ENCODE results near the gene ZFYVE16.
"Not testable (repeated sequence)": the region's sequence is repeated elsewhere in the genome, so short reads cannot be mapped to it uniquely, and the experiment has no call there.

Gene ZFYVE16

DNA sequence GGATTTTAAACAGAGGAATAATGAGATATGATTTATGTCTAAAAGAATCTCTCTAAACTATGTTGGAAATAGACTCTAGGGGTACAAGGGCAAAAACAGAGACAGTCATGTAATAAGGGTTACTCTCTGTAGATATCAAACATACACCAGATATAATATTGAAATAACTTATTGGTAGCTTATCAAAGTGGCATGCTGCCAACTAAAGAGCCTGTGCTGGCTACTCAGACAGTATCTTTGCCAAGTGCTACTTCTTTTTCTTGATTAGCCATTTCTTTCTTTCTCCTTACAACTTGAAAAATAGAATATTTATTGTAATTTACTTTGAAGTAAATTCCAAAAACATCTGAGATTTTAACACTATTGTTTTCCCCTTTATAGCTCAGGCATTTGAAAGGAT is 34.9 kb downstream of the ZFYVE16 start:
- no peak overlapping the region for H3K4me3 ChIP-seq (ENCODE audit: low read depth, low read length)
- TF ChIP-seq, protein P1, sequence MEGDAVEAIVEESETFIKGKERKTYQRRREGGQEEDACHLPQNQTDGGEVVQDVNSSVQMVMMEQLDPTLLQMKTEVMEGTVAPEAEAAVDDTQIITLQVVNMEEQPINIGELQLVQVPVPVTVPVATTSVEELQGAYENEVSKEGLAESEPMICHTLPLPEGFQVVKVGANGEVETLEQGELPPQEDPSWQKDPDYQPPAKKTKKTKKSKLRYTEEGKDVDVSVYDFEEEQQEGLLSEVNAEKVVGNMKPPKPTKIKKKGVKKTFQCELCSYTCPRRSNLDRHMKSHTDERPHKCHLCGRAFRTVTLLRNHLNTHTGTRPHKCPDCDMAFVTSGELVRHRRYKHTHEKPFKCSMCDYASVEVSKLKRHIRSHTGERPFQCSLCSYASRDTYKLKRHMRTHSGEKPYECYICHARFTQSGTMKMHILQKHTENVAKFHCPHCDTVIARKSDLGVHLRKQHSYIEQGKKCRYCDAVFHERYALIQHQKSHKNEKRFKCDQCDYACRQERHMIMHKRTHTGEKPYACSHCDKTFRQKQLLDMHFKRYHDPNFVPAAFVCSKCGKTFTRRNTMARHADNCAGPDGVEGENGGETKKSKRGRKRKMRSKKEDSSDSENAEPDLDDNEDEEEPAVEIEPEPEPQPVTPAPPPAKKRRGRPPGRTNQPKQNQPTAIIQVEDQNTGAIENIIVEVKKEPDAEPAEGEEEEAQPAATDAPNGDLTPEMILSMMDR (IDR thresholded peaks at IDR 0.05; ENCODE audit: borderline replicate concordance, insufficient read depth, low read depth, low read length): no peak

DNA sequence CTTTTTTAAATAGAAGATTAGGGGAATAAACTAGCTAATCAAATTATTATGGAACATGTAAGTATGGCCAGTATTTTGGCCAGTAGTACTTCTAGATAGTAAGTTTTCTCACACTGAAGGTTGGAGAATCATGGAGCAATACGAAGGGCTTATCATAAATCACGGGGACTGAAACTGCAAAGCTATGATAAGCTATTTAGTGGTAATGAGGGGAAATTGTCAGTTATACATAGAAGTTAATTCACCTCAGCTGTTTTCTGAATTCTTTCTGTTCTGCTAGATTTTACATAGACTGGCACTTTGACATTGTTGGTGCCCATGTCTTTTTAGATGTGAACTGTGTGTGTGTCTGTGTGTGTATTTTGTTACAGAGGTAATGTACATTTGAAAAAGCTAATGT is 45.5 kb downstream of the ZFYVE16 start:
- TF ChIP-seq, protein P1 (IDR thresholded peaks at IDR 0.05; ENCODE audit: borderline replicate concordance, insufficient read depth, low read depth, low read length): no peak
- no peak overlapping the region for H3K4me3 ChIP-seq (ENCODE audit: low read depth, low read length)

- TF ChIP-seq, protein P1 (IDR thresholded peaks at IDR 0.05; ENCODE audit: borderline replicate concordance, insufficient read depth, low read depth, low read length): no peak
- no peak overlapping the region for H3K4me3 ChIP-seq (ENCODE audit: low read depth, low read length)
Measured at GRCh38 chr5:80463269-80463668, 55.4 kb downstream of the ZFYVE16 start.

GRCh38 chr5:80466669-80467485 is 59.0 kb downstream of the ZFYVE16 start:
- TF ChIP-seq, protein P1 (IDR thresholded peaks at IDR 0.05; ENCODE audit: borderline replicate concordance, insufficient read depth, low read depth, low read length): no peak
- no peak overlapping the region for H3K4me3 ChIP-seq (ENCODE audit: low read depth, low read length)

GRCh38 chr5:80468131-80468530 is 60.3 kb downstream of the ZFYVE16 start:
- H3K4me3 ChIP-seq (ENCODE audit: low read depth, low read length): no peak overlapping the region
- TF ChIP-seq, protein P1 (IDR thresholded peaks at IDR 0.05; ENCODE audit: borderline replicate concordance, insufficient read depth, low read depth, low read length): no peak

DNA sequence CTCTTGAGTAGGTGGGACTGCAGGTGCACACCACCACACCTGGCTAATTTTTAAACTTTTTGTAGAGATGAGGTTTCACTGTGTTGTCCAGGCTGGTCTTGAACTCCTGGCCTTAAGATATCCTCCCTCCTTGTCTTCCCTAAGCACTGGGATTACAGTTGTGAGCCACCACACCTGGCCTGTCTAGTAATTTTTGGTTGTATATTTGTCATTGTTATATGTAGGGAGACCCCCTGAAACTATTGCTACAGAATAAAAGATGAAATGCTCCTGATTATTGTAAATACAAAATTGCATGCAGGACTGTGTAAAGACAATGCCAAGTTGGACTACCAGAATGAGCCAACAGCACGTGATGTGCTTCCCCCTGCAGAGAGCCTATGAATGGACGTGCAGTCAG is 62.8 kb downstream of the ZFYVE16 start:
- not testable (repeated sequence) for H3K4me3 ChIP-seq (ENCODE audit: low read depth, low read length)

GRCh38 chr5:80474929-80475328 is 67.1 kb downstream of the ZFYVE16 start:
- no peak overlapping the region for H3K4me3 ChIP-seq (ENCODE audit: low read depth, low read length)
- TF ChIP-seq, protein P1 (IDR thresholded peaks at IDR 0.05; ENCODE audit: borderline replicate concordance, insufficient read depth, low read depth, low read length): no peak
